Measurements from ENCODE around the gene WDR77.
A peak's percentile ranks its signal among the peaks of the same experiment; 100 is the strongest.

Gene WDR77

GRCh38 chr1:111399792-111400610 lies 49.1 kb downstream of the WDR77 start:
- TF ChIP-seq EZH2phosphoT487 (IDR thresholded peaks at IDR 0.05; ENCODE audit: borderline replicate concordance) = no peak
- TF ChIP-seq, protein P1, sequence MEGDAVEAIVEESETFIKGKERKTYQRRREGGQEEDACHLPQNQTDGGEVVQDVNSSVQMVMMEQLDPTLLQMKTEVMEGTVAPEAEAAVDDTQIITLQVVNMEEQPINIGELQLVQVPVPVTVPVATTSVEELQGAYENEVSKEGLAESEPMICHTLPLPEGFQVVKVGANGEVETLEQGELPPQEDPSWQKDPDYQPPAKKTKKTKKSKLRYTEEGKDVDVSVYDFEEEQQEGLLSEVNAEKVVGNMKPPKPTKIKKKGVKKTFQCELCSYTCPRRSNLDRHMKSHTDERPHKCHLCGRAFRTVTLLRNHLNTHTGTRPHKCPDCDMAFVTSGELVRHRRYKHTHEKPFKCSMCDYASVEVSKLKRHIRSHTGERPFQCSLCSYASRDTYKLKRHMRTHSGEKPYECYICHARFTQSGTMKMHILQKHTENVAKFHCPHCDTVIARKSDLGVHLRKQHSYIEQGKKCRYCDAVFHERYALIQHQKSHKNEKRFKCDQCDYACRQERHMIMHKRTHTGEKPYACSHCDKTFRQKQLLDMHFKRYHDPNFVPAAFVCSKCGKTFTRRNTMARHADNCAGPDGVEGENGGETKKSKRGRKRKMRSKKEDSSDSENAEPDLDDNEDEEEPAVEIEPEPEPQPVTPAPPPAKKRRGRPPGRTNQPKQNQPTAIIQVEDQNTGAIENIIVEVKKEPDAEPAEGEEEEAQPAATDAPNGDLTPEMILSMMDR (conservative IDR thresholded peaks at IDR 0.05; ENCODE audit: low read length) = peak; percentile 72
- H3K79me2 ChIP-seq (ENCODE audit: insufficient read depth, low read length) = no peaks in the 10 kb centered on the region
- H3K36me3 ChIP-seq (ENCODE audit: insufficient read depth, low read length) = no peaks in the 10 kb centered on the region
- no peak overlapping the region for H3K9ac ChIP-seq (ENCODE audit: low read depth, low read length, poor library complexity, severe bottlenecking)
- H3K27me3 ChIP-seq (ENCODE audit: insufficient read depth, low read length, poor library complexity, severe bottlenecking) = no peaks in the 10 kb centered on the region
- peak overlapping the region; percentile 93 for H2AFZ ChIP-seq (ENCODE audit: low read length)
- H4K20me1 ChIP-seq (ENCODE audit: insufficient read depth, low read length, poor library complexity, severe bottlenecking) = no peaks in the 10 kb centered on the region
- H3K9me3 ChIP-seq (ENCODE audit: insufficient read depth, low read depth, low read length) = no peaks in the 10 kb centered on the region
- no peak overlapping the region for H3K4me3 ChIP-seq (ENCODE audit: low read length, poor library complexity, severe bottlenecking)
- H3K4me1 ChIP-seq (ENCODE audit: insufficient read depth, low read length, poor library complexity, severe bottlenecking) = peaks cover 4% of the 10 kb centered on the region
- no peaks in the 10 kb centered on the region for H3K9me2 ChIP-seq (replicated peaks; ENCODE audit: low read depth, low read length)
- no peaks in the 10 kb centered on the region for H3F3A ChIP-seq (ENCODE audit: low read depth)
- peak overlapping the region; percentile 30 for H3K4me2 ChIP-seq (ENCODE audit: low read depth, low read length, poor library complexity, severe bottlenecking)

DNA sequence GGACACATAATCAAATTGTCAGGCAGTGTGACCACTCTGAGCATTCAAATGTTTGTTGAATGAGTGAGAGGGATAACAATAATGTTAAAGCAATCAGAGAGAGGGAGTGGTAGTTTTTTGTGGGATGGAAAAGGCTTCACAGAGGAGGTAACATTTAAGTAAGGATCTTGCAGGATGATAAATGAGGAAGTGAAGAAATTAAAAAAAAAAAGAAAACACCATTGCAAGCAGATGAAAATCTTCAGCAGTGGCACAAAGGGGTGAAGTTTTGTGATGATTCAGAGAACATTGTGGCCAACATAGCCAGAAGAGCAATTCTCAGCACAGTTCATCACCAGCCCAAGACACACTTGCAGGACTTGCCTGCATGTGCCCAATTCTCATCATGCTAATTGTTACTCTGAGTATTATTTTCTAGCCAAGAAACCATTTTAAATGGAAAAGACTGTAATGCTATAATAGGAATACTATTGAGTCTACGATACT lies 56.6 kb downstream of the WDR77 start:
- Histone ChIP-seq H3K27me3 (ENCODE audit: insufficient read depth, low read length, poor library complexity, severe bottlenecking) (no peaks in the 10 kb centered on the region), H3K9me2 (replicated peaks; ENCODE audit: low read depth, low read length) (no peaks in the 10 kb centered on the region), H3K9me3 (ENCODE audit: insufficient read depth, low read depth, low read length) (no peaks in the 10 kb centered on the region), H3K9ac (ENCODE audit: low read depth, low read length, poor library complexity, severe bottlenecking) (no peak overlapping the region), H3K4me2 (ENCODE audit: low read depth, low read length, poor library complexity, severe bottlenecking) (no peak overlapping the region), H3F3A (ENCODE audit: low read depth) (no peaks in the 10 kb centered on the region), H2AFZ (ENCODE audit: low read length) (no peak overlapping the region), H3K4me3 (ENCODE audit: low read length, poor library complexity, severe bottlenecking) (no peak overlapping the region), H3K79me2 (ENCODE audit: insufficient read depth, low read length) (no peaks in the 10 kb centered on the region), H3K4me1 (ENCODE audit: insufficient read depth, low read length, poor library complexity, severe bottlenecking) (no peaks in the 10 kb centered on the region), H4K20me1 (ENCODE audit: insufficient read depth, low read length, poor library complexity, severe bottlenecking) (no peaks in the 10 kb centered on the region), H3K36me3 (ENCODE audit: insufficient read depth, low read length) (no peaks in the 10 kb centered on the region)
- TF ChIP-seq, protein P1 (conservative IDR thresholded peaks at IDR 0.05; ENCODE audit: low read length) = no peak
- no peak for TF ChIP-seq EZH2phosphoT487 (IDR thresholded peaks at IDR 0.05; ENCODE audit: borderline replicate concordance)

DNA sequence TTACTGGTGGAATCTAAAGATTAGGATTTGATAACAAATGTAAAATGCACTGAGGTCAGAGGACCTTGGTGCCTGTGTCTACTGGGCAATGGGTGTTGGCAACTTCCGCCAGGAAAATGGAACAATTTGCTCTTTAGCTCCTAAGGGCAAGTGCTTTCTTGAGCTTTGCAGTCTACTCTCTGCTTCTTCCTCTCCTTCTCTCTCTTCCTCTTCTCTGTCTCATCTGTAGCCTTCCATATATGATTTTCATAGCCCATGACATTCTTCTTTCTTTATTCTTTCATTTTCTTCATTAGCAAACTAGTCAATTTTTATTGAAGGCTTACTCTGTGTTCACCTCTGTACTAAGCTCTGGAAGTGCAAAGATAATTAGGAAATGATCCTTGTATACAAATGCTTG lies 57.0 kb downstream of the WDR77 start:
- no peaks in the 10 kb centered on the region for H3K79me2 ChIP-seq (ENCODE audit: insufficient read depth, low read length)
- no peak overlapping the region for H3K4me2 ChIP-seq (ENCODE audit: low read depth, low read length, poor library complexity, severe bottlenecking)
- H3K27me3 ChIP-seq (ENCODE audit: insufficient read depth, low read length, poor library complexity, severe bottlenecking) = no peaks in the 10 kb centered on the region
- H3F3A ChIP-seq (ENCODE audit: low read depth) = no peaks in the 10 kb centered on the region
- H3K9me2 ChIP-seq (replicated peaks; ENCODE audit: low read depth, low read length) = no peaks in the 10 kb centered on the region
- H2AFZ ChIP-seq (ENCODE audit: low read length) = no peak overlapping the region
- no peak overlapping the region for H3K9ac ChIP-seq (ENCODE audit: low read depth, low read length, poor library complexity, severe bottlenecking)
- no peaks in the 10 kb centered on the region for H3K9me3 ChIP-seq (ENCODE audit: insufficient read depth, low read depth, low read length)
- no peaks in the 10 kb centered on the region for H4K20me1 ChIP-seq (ENCODE audit: insufficient read depth, low read length, poor library complexity, severe bottlenecking)
- no peak for TF ChIP-seq EZH2phosphoT487 (IDR thresholded peaks at IDR 0.05; ENCODE audit: borderline replicate concordance)
- TF ChIP-seq, protein P1 (conservative IDR thresholded peaks at IDR 0.05; ENCODE audit: low read length) = no peak
- H3K4me1 ChIP-seq (ENCODE audit: insufficient read depth, low read length, poor library complexity, severe bottlenecking) = no peaks in the 10 kb centered on the region
- H3K4me3 ChIP-seq (ENCODE audit: low read length, poor library complexity, severe bottlenecking) = no peak overlapping the region
- no peaks in the 10 kb centered on the region for H3K36me3 ChIP-seq (ENCODE audit: insufficient read depth, low read length)
